ENCODE results near the gene SMIM41.

The SMIM41 gene

DNA sequence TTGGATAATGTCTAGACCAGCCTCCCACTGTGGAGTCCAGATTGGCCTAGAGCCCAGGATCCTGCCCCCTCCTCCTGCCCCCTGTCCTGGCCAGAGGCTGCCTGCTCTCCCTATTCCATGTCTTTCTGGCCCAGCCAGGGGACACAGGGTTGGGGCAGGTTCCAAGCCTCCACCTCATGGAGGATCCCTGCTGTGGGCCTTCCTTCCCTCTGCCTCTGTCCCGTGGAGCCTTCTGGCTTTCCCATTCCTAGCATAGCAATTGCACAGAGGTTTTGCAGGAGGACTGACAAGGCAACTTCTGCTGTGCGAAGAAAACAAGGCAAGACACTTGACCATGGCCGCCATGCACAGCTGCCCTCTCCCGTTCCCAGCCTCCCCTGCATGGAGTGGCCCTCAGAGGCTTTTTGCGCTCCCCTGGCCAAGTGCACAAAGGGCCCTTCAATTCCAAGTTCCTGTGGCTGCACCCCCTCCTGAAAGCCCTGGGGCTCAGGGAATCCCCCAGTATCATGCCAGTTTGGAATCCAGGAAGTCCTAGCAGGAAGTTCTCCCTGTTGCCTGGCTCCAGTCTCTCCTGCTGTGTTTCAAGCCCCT is 70.2 kb downstream of the SMIM41 start:
- DNase-seq, result no peak

DNA sequence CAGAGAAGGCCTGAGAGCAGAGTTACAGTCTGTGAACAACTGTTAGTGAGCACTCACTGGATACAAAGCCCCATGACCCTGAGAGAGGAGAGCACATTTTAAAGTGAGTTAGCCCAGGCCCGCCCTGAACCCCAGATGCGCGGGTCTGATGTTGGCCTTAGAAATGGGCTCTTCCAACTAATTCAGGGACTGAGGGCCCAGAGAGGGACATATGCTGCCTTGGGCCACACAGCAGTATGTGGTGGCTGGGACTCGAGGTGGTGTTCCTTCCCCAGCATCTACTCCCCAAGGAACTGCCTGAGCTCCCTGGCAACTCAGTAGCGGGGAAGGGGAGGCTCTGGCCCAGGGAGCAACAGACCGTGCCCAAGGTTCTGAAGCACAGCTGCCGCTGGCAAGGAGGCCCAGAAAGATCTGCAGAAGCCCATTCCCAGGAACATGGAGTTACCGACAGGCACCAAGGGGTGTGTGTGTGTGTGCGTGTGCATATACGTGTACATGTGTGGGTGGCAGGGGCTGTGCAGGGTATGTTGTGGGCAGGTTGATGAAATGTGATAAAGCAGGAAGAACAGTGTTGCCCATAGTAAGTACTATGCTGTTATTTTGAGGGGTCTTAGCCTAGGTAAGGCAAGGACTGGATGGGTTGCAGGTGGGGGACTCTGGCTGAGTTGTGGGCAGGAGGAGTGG is 71.8 kb downstream of the SMIM41 start:
- no peak for DNase-seq

DNA sequence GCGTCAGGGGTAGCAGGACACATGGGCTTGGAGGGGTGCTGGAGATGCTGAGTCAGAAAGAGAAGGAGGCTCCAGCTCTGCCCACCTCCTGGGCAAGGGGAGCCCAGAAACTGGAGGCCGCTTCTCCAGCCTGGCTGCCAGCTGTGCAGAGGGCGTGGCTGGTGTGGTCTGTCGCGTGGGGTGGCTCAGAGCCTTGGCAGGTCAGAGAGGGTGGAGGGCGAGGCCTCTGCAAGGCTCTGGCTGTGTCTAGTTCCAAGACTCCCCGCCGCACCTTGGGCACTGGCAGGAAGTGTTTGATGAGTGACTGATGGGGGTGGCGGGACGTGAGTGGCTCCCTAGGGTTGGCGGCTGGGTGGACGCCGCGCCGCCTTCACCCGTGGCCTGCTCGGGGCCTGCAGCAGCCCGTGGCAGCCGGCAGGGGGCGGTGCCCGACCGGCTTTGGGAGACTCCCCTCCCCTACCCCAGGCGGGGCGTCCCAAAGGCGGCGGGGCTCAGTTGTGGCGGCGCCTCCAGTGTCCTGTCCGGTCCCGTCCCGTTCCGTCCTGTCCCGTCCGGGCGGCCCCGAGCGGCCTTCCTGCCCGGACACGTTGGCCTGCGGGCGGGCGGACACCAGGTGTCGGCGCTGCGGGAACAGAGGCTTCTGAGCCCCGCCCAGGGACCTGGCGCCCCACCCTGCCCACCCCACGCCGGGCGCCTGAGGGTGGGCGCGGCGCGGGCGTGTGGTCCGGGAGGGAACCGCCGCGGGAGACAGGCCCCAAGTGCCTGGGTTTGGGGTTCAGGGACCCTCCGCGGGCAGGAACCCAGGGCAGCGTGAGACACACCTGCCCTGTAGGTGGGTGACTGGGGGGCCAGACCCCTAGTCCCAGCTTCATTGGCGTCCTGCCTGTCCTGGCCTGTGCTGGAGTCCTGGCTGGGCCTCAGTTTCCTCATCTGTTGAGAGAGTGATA is 72.6 kb downstream of the SMIM41 start:
- no peak for DNase-seq

DNA sequence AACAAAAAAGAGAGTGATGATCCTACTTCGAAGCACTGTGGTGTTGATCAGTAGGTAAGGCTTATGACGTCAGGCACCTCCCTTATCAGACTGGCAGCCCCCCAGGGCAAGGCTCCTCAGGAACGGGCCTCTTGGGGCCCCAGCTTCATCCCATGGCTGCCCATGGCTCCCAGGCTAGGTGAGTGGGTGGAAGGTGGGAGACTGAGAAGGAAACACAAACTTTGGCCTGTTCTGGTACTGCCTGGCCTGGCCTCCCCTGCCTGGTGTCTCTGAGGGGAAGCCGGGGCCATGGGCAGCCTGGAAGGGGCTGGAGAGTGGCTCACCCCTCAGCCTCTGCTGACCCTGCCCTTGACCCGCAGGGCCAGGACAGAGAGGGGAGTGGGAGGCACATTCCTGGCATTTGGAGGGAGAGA is 73.4 kb downstream of the SMIM41 start:
- DNase-seq, result no peak

DNA sequence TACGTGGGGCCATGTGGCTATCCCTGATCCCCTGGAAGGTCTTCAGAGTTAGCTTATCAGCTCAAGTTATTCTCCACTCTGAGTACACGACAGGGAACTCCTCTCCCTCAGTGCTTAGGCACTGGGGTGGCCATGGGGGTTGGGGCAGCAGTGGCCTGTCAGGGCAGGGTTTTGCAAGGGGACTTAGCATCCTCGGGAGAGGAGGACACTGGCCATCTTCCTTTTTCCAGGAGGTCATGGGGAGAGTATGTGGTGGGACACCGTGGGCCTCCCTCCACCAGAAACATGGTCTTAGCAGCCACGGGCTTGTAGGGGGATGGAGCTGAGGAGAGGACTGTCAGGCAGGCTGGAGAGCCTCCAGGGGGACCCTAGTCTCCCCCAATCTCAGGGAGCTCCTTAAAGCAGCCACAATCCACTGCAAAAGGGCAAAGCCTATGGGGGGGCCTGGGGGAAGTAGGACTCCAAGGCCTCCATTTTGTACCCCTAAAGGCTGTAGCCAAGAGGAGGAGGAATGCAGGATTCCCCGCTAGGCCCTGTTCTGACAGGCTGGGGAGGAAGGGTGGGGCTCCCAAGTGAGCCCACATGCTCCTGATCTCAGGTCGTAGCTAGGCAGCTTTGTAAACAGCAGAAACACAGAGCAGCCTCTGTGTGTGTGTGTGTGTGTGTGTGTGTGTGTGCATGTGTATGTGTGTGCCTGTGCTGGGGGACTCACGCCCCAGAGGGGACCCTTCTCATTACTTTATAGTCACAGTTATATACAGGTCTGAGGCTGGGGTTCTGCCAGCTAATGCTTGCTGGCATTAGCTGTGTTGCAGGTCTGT is 75.8 kb downstream of the SMIM41 start:
- DNase-seq, result no peak

DNA sequence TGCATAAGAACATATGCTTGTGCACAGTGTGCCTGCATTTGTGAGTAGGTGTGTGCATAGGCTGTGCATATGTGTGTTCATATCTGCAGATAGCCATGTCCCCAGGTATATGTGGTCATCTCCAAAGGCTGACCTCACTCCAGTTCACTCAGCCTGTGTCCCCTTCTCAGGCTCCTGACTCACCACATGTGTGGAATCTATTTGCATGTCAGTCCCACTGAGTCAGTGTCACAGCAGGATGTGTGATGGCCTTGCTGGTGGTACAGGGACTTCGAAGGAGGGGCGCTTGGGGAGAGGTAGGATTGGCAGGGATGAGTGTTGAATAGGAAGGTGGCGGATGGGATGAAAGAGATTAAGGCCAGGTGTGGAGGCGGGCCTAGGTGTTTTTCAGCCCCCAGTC is 76.8 kb downstream of the SMIM41 start:
- DNase-seq, result no peak

DNA sequence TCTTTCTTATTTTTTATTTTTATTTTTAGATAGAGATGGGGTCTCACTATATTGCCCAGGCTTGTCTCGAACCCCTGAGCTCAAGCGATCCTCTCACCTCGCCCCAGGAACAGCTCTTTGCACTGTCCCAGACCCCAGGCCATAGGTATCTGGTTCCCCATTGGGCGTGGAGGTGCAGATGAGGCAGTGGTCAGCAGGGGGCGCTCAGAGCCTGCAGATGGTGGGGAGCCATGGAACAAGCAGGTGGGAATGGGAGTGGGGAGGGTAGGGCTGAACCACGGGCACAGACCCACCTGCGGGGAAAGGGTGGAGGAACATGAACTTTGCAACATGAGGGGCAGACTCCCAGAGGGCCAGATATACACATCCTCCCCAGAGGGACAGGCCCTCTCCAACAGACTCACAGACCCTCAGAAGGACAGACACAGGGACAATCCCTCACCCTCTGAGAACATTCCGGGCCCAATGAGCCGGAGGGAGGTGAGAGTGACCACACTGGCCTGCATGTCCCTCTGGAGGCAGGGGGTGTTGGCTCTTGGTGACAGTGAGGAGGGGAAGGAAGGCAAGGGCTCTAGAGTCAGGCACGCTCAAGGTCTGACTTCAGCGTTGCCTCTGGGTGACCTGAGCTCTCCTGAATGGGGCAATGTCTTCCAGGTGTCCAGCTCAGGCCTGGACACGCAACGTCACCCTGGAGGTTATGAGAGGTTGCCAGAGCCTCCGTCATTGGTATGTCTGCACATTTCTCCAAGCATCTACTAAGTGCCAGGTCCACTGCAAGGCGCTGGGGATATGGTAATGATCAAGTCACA is 77.5 kb downstream of the SMIM41 start:
- DNase-seq, result peak; percentile 63

DNA sequence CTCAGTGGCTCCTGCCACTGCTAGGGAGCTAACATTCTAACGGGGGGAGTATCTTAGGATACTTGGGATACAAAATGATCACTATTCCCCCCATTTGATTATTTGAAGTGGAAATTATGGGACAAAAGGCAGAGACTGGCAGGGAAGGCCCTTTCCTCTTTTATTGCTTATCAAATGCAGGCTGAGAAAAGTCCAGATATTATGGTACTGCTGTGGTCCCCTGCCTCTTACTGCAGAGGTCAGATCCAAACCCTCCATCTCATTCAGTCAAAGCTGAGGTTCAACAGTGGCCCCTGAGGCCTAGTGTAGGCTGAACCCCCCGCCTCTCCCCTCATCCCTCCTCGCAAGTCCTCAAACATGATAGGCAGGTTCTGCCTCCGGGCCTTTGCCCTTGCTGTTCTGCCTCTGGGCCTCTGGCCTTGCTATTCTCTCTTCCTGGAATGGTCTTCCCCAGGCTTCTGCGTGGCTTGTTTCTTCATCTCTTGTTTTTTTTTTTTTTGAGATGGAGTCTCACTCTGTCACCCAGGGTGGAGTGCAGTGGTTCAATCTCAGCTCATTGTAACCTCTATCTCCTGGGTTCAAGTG is 78.2 kb downstream of the SMIM41 start:
- no peak for DNase-seq
